HepG2 (cell line): Measurements from ENCODE around the gene DOCK10. TPM values are rescaled to one million over a fixed set of nuclear protein-coding genes. Genes with fewer than 3 reads are reported as not detected.

Source experiments
- ATAC-seq: fragments of 200-7000 bp; cut with Tn5 transposase; 3 replicates; pipeline ENCODE4 v1.9.1; 2020; ENCODE audit warnings: mild to moderate bottlenecking, moderate library complexity
- BruUV-seq: library from RNA; stranded (reverse); fragments of 400-500 nt; replicated peaks from 2 replicates; lab custom pipeline; 2021; lab: Mats Ljungman, UMichigan
- CTCF ChIA-PET: fragments of 300-600 bp; formaldehyde crosslinking; extraction: SDS; loops from one replicate; lab custom pipeline; 2021; ENCODE audit warnings: low total read pairs, inconsistent platforms, low intra/inter-chr PET ratio; lab: Yijun Ruan, JAX
- POLR2A ChIA-PET: fragments of 350-600 bp; sonication (Branson Sonifier 250); formaldehyde crosslinking; loops from one replicate; lab custom pipeline; 2020; ENCODE audit warnings: antibody characterized with exemption, inconsistent platforms; lab: Yijun Ruan, JAX
- DNase-seq: peaks from one replicate; pipeline ENCODE4 v3.0.0-alpha.2; 2015; ENCODE audit warnings: low spot score
- FAIRE-seq: peaks from 3 replicates; lab custom pipeline; 2011; peaks lifted over from hg19 to GRCh38; lab: Jason Lieb, UNC
- H2AFZ ChIP-seq: one replicate; pipeline ENCODE4 v1.6.1; 2011; ENCODE audit warnings: low read length, inconsistent platforms
- H3K27ac ChIP-seq: fragments of 300-600 bp; 3 replicates; pipeline ENCODE4 v1.8.0; 2011; ENCODE audit warnings: mixed run types, mild to moderate bottlenecking, mixed read lengths, low read length, inconsistent platforms; ENCODE audit not compliant: insufficient read depth; ENCODE audit errors: extremely low read length
- H3K27me3 ChIP-seq, 2 experiments: fragments of 200-600 bp in 1 of 2; 2 replicates in 1 of 2; 3 replicates in 1 of 2; pipeline versions ENCODE4 v1.6.0 to v1.8.0; 2011; ENCODE audit warnings: low read length in 2 of 2, mild to moderate bottlenecking in 2 of 2, moderate library complexity in 2 of 2, inconsistent platforms in 1 of 2; ENCODE audit not compliant: insufficient read depth in 2 of 2, control insufficient read depth in 1 of 2
- H3K36me3 ChIP-seq, 2 experiments: fragments of 200-600 bp in 1 of 2; replicated peaks in 1 of 2; 2 replicates in 1 of 2; 3 replicates in 1 of 2; pipeline versions ENCODE4 v1.5.1 to v1.8.0; 2011; ENCODE audit warnings: low read length in 2 of 2, inconsistent platforms in 1 of 2; ENCODE audit not compliant: insufficient read depth in 2 of 2, control insufficient read depth in 1 of 2
- H3K4me1 ChIP-seq: 2 replicates; pipeline ENCODE4 v1.5.1; 2012; ENCODE audit warnings: low read length, inconsistent platforms; ENCODE audit not compliant: insufficient read depth
- H3K4me2 ChIP-seq: 2 replicates; pipeline ENCODE4 v1.6.0; 2011; ENCODE audit warnings: low read depth, low read length, inconsistent platforms
- H3K4me3 ChIP-seq, 3 experiments: fragments of 200-600 bp in 1 of 3; sonication (generic), shearing (Covaris generic) in 1 of 3; replicated peaks in 1 of 3; 2 replicates each; pipeline ENCODE4 v1.5.1; 2011 to 2016; ENCODE audit warnings: low read length in 3 of 3, inconsistent platforms in 2 of 3, low read depth in 2 of 3, mild to moderate bottlenecking in 2 of 3, control low read depth in 1 of 3, mixed read lengths in 1 of 3; ENCODE audit not compliant: insufficient read depth in 1 of 3
- H3K79me2 ChIP-seq: one replicate; pipeline ENCODE4 v1.6.1; 2011; ENCODE audit warnings: low read length, inconsistent platforms; ENCODE audit not compliant: insufficient read depth
- H3K9ac ChIP-seq: 2 replicates; pipeline ENCODE4 v1.6.0; 2011; ENCODE audit warnings: mild to moderate bottlenecking, low read depth, low read length, inconsistent platforms; ENCODE audit not compliant: insufficient read depth
- H3K9me3 ChIP-seq: 2 replicates; pipeline ENCODE4 v1.5.1; 2012; ENCODE audit warnings: mild to moderate bottlenecking, low read length
- H4K20me1 ChIP-seq: 2 replicates; pipeline ENCODE4 v1.6.0; 2011; ENCODE audit warnings: inconsistent platforms, mild to moderate bottlenecking, low read length, moderate library complexity; ENCODE audit not compliant: insufficient read depth
- CCDC6 ChIP-seq: sonication (generic); formaldehyde crosslinking; IDR thresholded peaks from 2 replicates; pipeline ENCODE4 v1.8.1; 2022; ENCODE audit warnings: mild to moderate bottlenecking, missing genetic modification reagents, moderate library complexity
- GABPB1 ChIP-seq: IDR thresholded peaks from 2 replicates; pipeline ENCODE4 v1.6.1; 2016; ENCODE audit warnings: mild to moderate bottlenecking, missing genetic modification reagents, moderate library complexity, missing compliant biosample characterization
- KLF11 ChIP-seq: IDR thresholded peaks from 2 replicates; pipeline ENCODE4 v1.6.1; 2016; ENCODE audit warnings: missing compliant biosample characterization
- LBX2 ChIP-seq: sonication (generic); formaldehyde crosslinking; IDR thresholded peaks from 2 replicates; pipeline ENCODE4 v1.5.0; 2020; ENCODE audit warnings: missing genetic modification reagents, mild to moderate bottlenecking, borderline replicate concordance
- MAFK ChIP-seq, 2 experiments: IDR thresholded peaks in 1 of 2; conservative IDR thresholded peaks in 1 of 2; 2 replicates each; pipeline ENCODE4 v1.6.1; 2011; ENCODE audit warnings: improper control_type of control experiment in 2 of 2, low read length in 2 of 2
- MATR3 ChIP-seq: sonication (generic); formaldehyde crosslinking; IDR thresholded peaks from 2 replicates; pipeline ENCODE4 v1.4.0; 2020; ENCODE audit warnings: missing genetic modification reagents
- MIER3 ChIP-seq: IDR thresholded peaks from 2 replicates; pipeline ENCODE4 v1.6.1; 2016; ENCODE audit warnings: missing compliant biosample characterization, borderline replicate concordance
- NFE2 ChIP-seq: sonication (generic); formaldehyde crosslinking; IDR thresholded peaks from 2 replicates; pipeline ENCODE4 v1.4.0; 2020; ENCODE audit warnings: missing genetic modification reagents
- NR0B2 ChIP-seq: sonication (generic); formaldehyde crosslinking; IDR thresholded peaks from 2 replicates; pipeline ENCODE4 v1.4.0; 2020; ENCODE audit warnings: mild to moderate bottlenecking, missing genetic modification reagents
- PRDM4 ChIP-seq: sonication (generic); formaldehyde crosslinking; IDR thresholded peaks from 2 replicates; pipeline ENCODE4 v1.9.0; 2021; ENCODE audit warnings: missing genetic modification reagents, borderline replicate concordance
- SALL1 ChIP-seq: sonication (generic); formaldehyde crosslinking; IDR thresholded peaks from 2 replicates; pipeline ENCODE4 v1.8.0; 2022; ENCODE audit warnings: mild to moderate bottlenecking, missing genetic modification reagents
- SATB2 ChIP-seq: sonication (generic); formaldehyde crosslinking; IDR thresholded peaks from 2 replicates; pipeline ENCODE4 v1.5.0; 2020; ENCODE audit warnings: missing genetic modification reagents
- SETDB1 ChIP-seq: sonication (generic); formaldehyde crosslinking; IDR thresholded peaks from 2 replicates; pipeline ENCODE4 v1.5.1; 2020; ENCODE audit warnings: missing genetic modification reagents, mild to moderate bottlenecking, borderline replicate concordance
- XBP1 ChIP-seq: sonication (generic); formaldehyde crosslinking; IDR thresholded peaks from 2 replicates; pipeline ENCODE4 v1.5.0; 2020; ENCODE audit warnings: missing genetic modification reagents
- ZKSCAN5 ChIP-seq: sonication (generic); formaldehyde crosslinking; IDR thresholded peaks from 2 replicates; pipeline ENCODE4 v1.5.1; 2020; ENCODE audit warnings: mild to moderate bottlenecking, missing genetic modification reagents
- ZNF280B ChIP-seq: sonication (generic); formaldehyde crosslinking; IDR thresholded peaks from 2 replicates; pipeline ENCODE4 v1.5.0; 2020; ENCODE audit warnings: missing genetic modification reagents, mild to moderate bottlenecking, borderline replicate concordance
- ZNF383 ChIP-seq: sonication (generic); formaldehyde crosslinking; IDR thresholded peaks from 2 replicates; pipeline ENCODE4 v1.4.0; 2020; ENCODE audit warnings: missing genetic modification reagents, mild to moderate bottlenecking, borderline replicate concordance
- ZNF44 ChIP-seq: sonication (generic); formaldehyde crosslinking; IDR thresholded peaks from 2 replicates; pipeline ENCODE4 v1.5.1; 2020; ENCODE audit warnings: mild to moderate bottlenecking, missing genetic modification reagents
- ZNF550 ChIP-seq: sonication (generic); formaldehyde crosslinking; IDR thresholded peaks from 2 replicates; pipeline ENCODE4 v1.4.0; 2020; ENCODE audit warnings: mild to moderate bottlenecking, missing genetic modification reagents, borderline replicate concordance
- WGBS: methylation state at CpG from one replicate; pipeline ENCODE4 v1.1.6; 2017; ENCODE audit warnings: low lambda C conversion rate; 5-methylcytosine and 5-hydroxymethylcytosine counted together
- in situ Hi-C: cut with HindIII; loops from 2 replicates; pipeline ENCODE4 v1.10.0; 2017; ENCODE audit warnings: low pct_unique_long_range_greater_than_20kb; ENCODE audit not compliant: extremely low pct_ligation_motif_present
- intact Hi-C: fragments of 100-400 bp; cut with micrococcal nuclease; formaldehyde crosslinking; loops from one replicate; pipeline ENCODE4 v1.10.0; 2022; ENCODE audit not compliant: unreplicated experiment
- polyA plus RNA-seq, 8 experiments: library from polyadenylated mRNA; depleted of rRNA in 3 of 8; stranded (reverse) in 7 of 8; unstranded in 1 of 8; fragments of >200 nt; fragmentation: Illumina TruSeq in 4 of 8; extraction: Trizol in 4 of 8; gene quantifications; 2 replicates each; pipeline versions ENCODE4 v1.2.1 to v1.2.3, GENCODE V29; 2011 to 2016; ENCODE audit warnings: low read depth in 4 of 8, missing spikeins in 1 of 8, mixed read lengths in 1 of 8; ENCODE audit not compliant: insufficient read depth in 1 of 8
- total RNA-seq, 5 experiments: library from RNA; depleted of rRNA; stranded (reverse); fragments of >200 nt; fragmentation: Illumina TruSeq; extraction: Trizol; gene quantifications; 2 replicates each; pipeline ENCODE4 v1.2.3, GENCODE V29; 2016; ENCODE audit warnings: low read depth in 1 of 5
- TF ChIP-seq, protein P1 (sequence below): sonication (generic); formaldehyde crosslinking; IDR thresholded peaks from 2 replicates; pipeline ENCODE4 v1.4.0; 2020; ENCODE audit warnings: missing genetic modification reagents

DOCK10 gene
- total and polyA plus RNA-seq, 2 of the 13 experiments (the other 11 are each of a cell fraction or from before 2014, with no cell fraction given) = not detected

- FAIRE-seq (no peak), ATAC-seq (no peak), DNase-seq (no peak)
- H3K4me3 ChIP-seq = no peak overlapping the region
- CTCF ChIA-PET = no interaction called here
- H2AFZ ChIP-seq = no peak overlapping the region
- TF ChIP-seq KLF11 (CRISPR knock-in tag) (no peak), MATR3 (CRISPR knock-in tag) (no peak), SALL1 (no peak), LBX2 (CRISPR knock-in tag) (no peak), NFE2 (no peak), ZNF550 (no peak), PRDM4 (CRISPR knock-in tag) (no peak), SATB2 (CRISPR knock-in tag) (no peak), GABPB1 (CRISPR knock-in tag) (no peak), ZKSCAN5 (CRISPR knock-in tag) (no peak), XBP1 (CRISPR knock-in tag) (no peak), ZNF383 (no peak), NR0B2 (CRISPR knock-in tag) (no peak), MAFK (conservative IDR thresholded peaks at IDR 0.05 in 1 of 2, IDR thresholded peaks at IDR 0.05 in 1 of 2; ENCODE audit: low read length in 2 of 2) (no peak), SETDB1 (CRISPR knock-in tag) (no peak), CCDC6 (no peak), ZNF280B (no peak), MIER3 (no peak), ZNF44 (CRISPR knock-in tag) (no peak)
- TF ChIP-seq, protein P1, sequence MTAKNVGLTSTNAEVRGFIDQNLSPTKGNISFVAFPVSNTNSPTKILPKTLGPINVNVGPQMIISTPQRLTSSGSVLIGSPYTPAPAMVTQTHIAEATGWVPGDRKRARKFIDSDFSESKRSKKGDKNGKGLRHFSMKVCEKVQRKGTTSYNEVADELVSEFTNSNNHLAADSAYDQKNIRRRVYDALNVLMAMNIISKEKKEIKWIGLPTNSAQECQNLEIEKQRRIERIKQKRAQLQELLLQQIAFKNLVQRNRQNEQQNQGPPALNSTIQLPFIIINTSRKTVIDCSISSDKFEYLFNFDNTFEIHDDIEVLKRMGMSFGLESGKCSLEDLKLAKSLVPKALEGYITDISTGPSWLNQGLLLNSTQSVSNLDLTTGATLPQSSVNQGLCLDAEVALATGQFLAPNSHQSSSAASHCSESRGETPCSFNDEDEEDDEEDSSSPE = no peak
- POLR2A ChIA-PET = no interaction called here
- H3K9me3 ChIP-seq = no peaks in the 10 kb centered on the region
- H3K79me2 ChIP-seq = no peaks in the 10 kb centered on the region
- H3K4me2 ChIP-seq = no peak overlapping the region
- intact Hi-C loops (no loop called here), in situ Hi-C loops (no loop called here)
- no peaks in the 10 kb centered on the region for H3K4me1 ChIP-seq
- WGBS = 47% methylated on average over 4 of the region's 4 CpGs
- H3K27ac ChIP-seq = no peak overlapping the region
- H3K36me3 ChIP-seq = no peaks in the 10 kb centered on the region
- no peaks in the 10 kb centered on the region; a peak in 1 of 5 replicates for H3K27me3 ChIP-seq
- no peaks in the 10 kb centered on the region for H4K20me1 ChIP-seq
- no TSS peak for BruUV-seq
- H3K9ac ChIP-seq = no peak overlapping the region
Observed at GRCh38 chr2:224841910-224842309, 200.4 kb downstream of the DOCK10 start.
